HCT116 (cell line): ENCODE measurements around the gene SLCO6A1. TPM values are rescaled to one million over a fixed set of nuclear protein-coding genes. Genes with fewer than 3 reads are reported as not detected.

ENCODE experiments used
- ATAC-seq: fragments of 200-7000 bp; cut with Tn5 transposase; 2 replicates; pipeline ENCODE4 v1.9.1; 2020; ENCODE audit warnings: mild to moderate bottlenecking, moderate library complexity
- BruUV-seq: library from RNA; stranded (reverse); fragments of 400-500 nt; replicated peaks from 2 replicates; lab custom pipeline; 2021; lab: Mats Ljungman, UMichigan
- CTCF ChIA-PET: fragments of 300-600 bp; sonication (Branson Sonifier 250); formaldehyde crosslinking; loops from one replicate; lab custom pipeline; 2021; ENCODE audit warnings: antibody characterized with exemption; lab: Charles Lee
- POLR2A ChIA-PET: fragments of 300-600, 350-600 bp; sonication (Branson Sonifier 250); formaldehyde crosslinking; loops from one replicate; lab custom pipeline; 2021; ENCODE audit warnings: antibody characterized with exemption; lab: Charles Lee
- RAD21 ChIA-PET, 2 experiments: fragments of 300-600 bp; sonication (Branson Sonifier 250); formaldehyde crosslinking; loops; one replicate each; lab custom pipeline; 2023; ENCODE audit warnings: low total read pairs in 2 of 2; ENCODE audit not compliant: uncharacterized antibody in 2 of 2, unreplicated experiment in 2 of 2, low non-redundant PET in 1 of 2; lab: Charles Lee
- DNase-seq: peaks from one replicate; pipeline ENCODE4 v3.0.0-alpha.2; 2010; ENCODE audit warnings: low read depth, low spot score
- H2AFZ ChIP-seq: fragments of 200-600 bp; shearing (Covaris generic), sonication (generic); 2 replicates; pipeline ENCODE4 v1.6.1; 2017; ENCODE audit warnings: low read depth, mixed run types, mixed read lengths, antibody characterized with exemption, low read length; ENCODE audit not compliant: poor library complexity, severe bottlenecking
- H3K27ac ChIP-seq: 2 replicates; pipeline ENCODE4 v1.5.1; 2012; ENCODE audit warnings: low read depth, low read length
- H3K27me3 ChIP-seq: fragments of 200-600 bp; sonication (generic); 2 replicates; pipeline ENCODE4 v1.6.1; 2016; ENCODE audit warnings: mixed run types, low read length, mixed read lengths; ENCODE audit not compliant: insufficient read depth
- H3K36me3 ChIP-seq, 2 experiments: fragments of 200-500 bp in 1 of 2; fragments of 200-600 bp in 1 of 2; sonication (Bioruptor generic) in 1 of 2; sonication (generic) in 1 of 2; 2 replicates each; pipeline versions ENCODE4 v1.5.1 to v1.6.1; 2014 to 2016; ENCODE audit warnings: low read length in 2 of 2, inconsistent platforms in 1 of 2, mixed read lengths in 1 of 2, mixed run types in 1 of 2; ENCODE audit not compliant: insufficient read depth in 2 of 2, control insufficient read depth in 1 of 2
- H3K4me1 ChIP-seq, 2 experiments: fragments of 200-600 bp in 1 of 2; sonication (generic) in 1 of 2; 2 replicates each; pipeline versions ENCODE4 v1.5.1 to v1.6.1; 2012 to 2017; ENCODE audit warnings: low read length in 2 of 2, inconsistent platforms in 1 of 2, mild to moderate bottlenecking in 1 of 2, mixed read lengths in 1 of 2, mixed run types in 1 of 2, moderate library complexity in 1 of 2; ENCODE audit not compliant: insufficient read depth in 2 of 2, control insufficient read depth in 1 of 2
- H3K4me2 ChIP-seq: fragments of 200-600 bp; sonication (generic); 2 replicates; pipeline ENCODE4 v1.6.1; 2017; ENCODE audit warnings: mixed run types, low read length, mixed read lengths
- H3K4me3 ChIP-seq, 2 experiments: fragments of 200-600 bp in 1 of 2; sonication (generic) in 1 of 2; replicated peaks in 1 of 2; 2 replicates each; pipeline ENCODE4 v1.5.1; 2011 to 2016; ENCODE audit warnings: low read length in 2 of 2, control low read depth in 1 of 2, low read depth in 1 of 2, mild to moderate bottlenecking in 1 of 2, mixed read lengths in 1 of 2, mixed run types in 1 of 2
- H3K79me2 ChIP-seq: fragments of 200-600 bp; sonication (generic); 2 replicates; pipeline ENCODE4 v1.6.1; 2017; ENCODE audit warnings: mild to moderate bottlenecking, mixed run types, low read length, moderate library complexity, mixed read lengths; ENCODE audit not compliant: insufficient read depth
- H3K9ac ChIP-seq: fragments of 200-600 bp; sonication (generic); 2 replicates; pipeline ENCODE4 v1.6.1; 2016; ENCODE audit warnings: low read length, mixed read lengths
- H3K9me2 ChIP-seq: fragments of 200-600 bp; sonication (generic), shearing (Covaris generic); 2 replicates; pipeline ENCODE4 v1.6.1; 2017; ENCODE audit warnings: mixed run types, mild to moderate bottlenecking, moderate library complexity; ENCODE audit not compliant: insufficient read depth
- H3K9me3 ChIP-seq, 2 experiments: fragments of 200-500 bp in 1 of 2; fragments of 200-600 bp in 1 of 2; sonication (Bioruptor generic) in 1 of 2; sonication (generic) in 1 of 2; 2 replicates each; pipeline ENCODE4 v1.6.1; 2014 to 2017; ENCODE audit warnings: low read length in 2 of 2, mixed read lengths in 2 of 2, inconsistent platforms in 1 of 2, low read depth in 1 of 2, mild to moderate bottlenecking in 1 of 2, mixed run types in 1 of 2, moderate library complexity in 1 of 2; ENCODE audit not compliant: control insufficient read depth in 1 of 2, insufficient read depth in 1 of 2
- H4K20me1 ChIP-seq: fragments of 200-600 bp; sonication (generic), shearing (Covaris generic); 2 replicates; pipeline ENCODE4 v1.6.1; 2017; ENCODE audit warnings: mixed run types, mild to moderate bottlenecking, moderate library complexity; ENCODE audit not compliant: insufficient read depth
- CEBPB ChIP-seq: IDR thresholded peaks from 2 replicates; pipeline ENCODE4 v1.6.1; 2012; ENCODE audit warnings: low read depth
- ELF1 ChIP-seq: IDR thresholded peaks from 2 replicates; pipeline ENCODE4 v1.6.1; 2012; ENCODE audit warnings: low read depth, borderline replicate concordance
- EZH2phosphoT487 ChIP-seq: fragments of 200-600 bp; IDR thresholded peaks from 2 replicates; pipeline ENCODE4 v1.6.1; 2018; ENCODE audit warnings: antibody characterized with exemption, borderline replicate concordance
- POLR2A ChIP-seq: IDR thresholded peaks from 2 replicates; pipeline ENCODE4 v1.7.0; 2011; ENCODE audit warnings: borderline replicate concordance; ENCODE audit not compliant: insufficient read depth, insufficient read length; ENCODE audit errors: extremely low read depth
- POLR2AphosphoS5 ChIP-seq: IDR thresholded peaks from 2 replicates; pipeline ENCODE4 v1.6.1; 2011; ENCODE audit warnings: mild to moderate bottlenecking, low read depth, low read length, moderate library complexity
- RAD21 ChIP-seq: IDR thresholded peaks from 2 replicates; pipeline ENCODE4 v1.6.1; 2012; ENCODE audit warnings: low read depth, mild to moderate bottlenecking
- SP1 ChIP-seq: IDR thresholded peaks from 2 replicates; pipeline ENCODE4 v1.6.1; 2012; ENCODE audit warnings: low read depth
- ZNF274 ChIP-seq: fragments of 200-500 bp; sonication (Bioruptor generic); IDR thresholded peaks from 2 replicates; pipeline ENCODE4 v1.6.1; 2014; ENCODE audit warnings: mild to moderate bottlenecking, low read depth, low read length, inconsistent platforms
- intact Hi-C: fragments of 100-400 bp; cut with micrococcal nuclease; formaldehyde crosslinking; loops from 2 replicates; pipeline ENCODE4 v1.10.0; 2022
- total RNA-seq: library from RNA; stranded (reverse); gene quantifications from one replicate; pipeline ENCODE4 v1.2.1, GENCODE V29; 2021; ENCODE audit not compliant: unreplicated experiment
- TF ChIP-seq, protein P1 (sequence below): IDR thresholded peaks from 2 replicates; pipeline ENCODE4 v1.6.1; 2011; ENCODE audit warnings: mild to moderate bottlenecking, low read length, moderate library complexity; ENCODE audit not compliant: insufficient replicate concordance; ENCODE audit errors: extremely low read depth
- TF ChIP-seq, protein P2 (sequence below): IDR thresholded peaks from 2 replicates; pipeline ENCODE4 v1.6.1; 2012; ENCODE audit warnings: low read depth
- TF ChIP-seq, protein P3 (sequence below), 3 experiments: fragments of 200-600 bp in 1 of 3; sonication (generic) in 1 of 3; IDR thresholded peaks in 2 of 3; conservative IDR thresholded peaks in 1 of 3; 2 replicates each; pipeline ENCODE4 v1.5.1; 2012 to 2017; ENCODE audit warnings: low read depth in 2 of 3, low read length in 2 of 3, antibody characterized with exemption in 1 of 3, borderline replicate concordance in 1 of 3, control low read depth in 1 of 3, mild to moderate bottlenecking in 1 of 3, mixed read lengths in 1 of 3, mixed run types in 1 of 3, moderate library complexity in 1 of 3; ENCODE audit not compliant: insufficient read depth in 1 of 3

The SLCO6A1 gene
- total RNA-seq, 1 experiment from 2014 or later: 0.69 TPM

DNA sequence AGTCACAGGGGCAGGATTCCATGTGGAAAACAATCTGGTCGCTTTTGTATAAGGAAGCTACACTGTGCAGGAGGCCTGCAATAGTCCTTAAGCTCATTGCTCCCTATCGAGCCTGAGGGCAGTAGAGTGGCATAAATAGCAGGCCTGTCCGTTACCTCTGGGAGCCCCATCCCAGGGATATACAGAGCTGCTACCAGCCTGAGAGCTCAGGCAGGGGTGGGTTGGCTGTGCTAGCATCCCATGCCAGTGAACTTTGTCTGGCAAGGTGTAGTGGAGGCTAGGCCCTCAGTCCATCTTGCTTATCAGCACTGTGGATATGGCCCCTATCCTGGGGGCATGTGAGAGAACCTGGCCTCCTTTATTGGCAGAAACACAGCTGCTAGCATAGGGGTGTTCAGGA, 47.7 kb downstream of the SLCO6A1 start:
- H3K27ac ChIP-seq: no peak overlapping the region
- no peak for TF ChIP-seq CEBPB
- no peaks in the 10 kb centered on the region for H3K27me3 ChIP-seq
- no TSS peak for BruUV-seq
- H3K36me3 ChIP-seq: no peaks in the 10 kb centered on the region
- no peaks in the 10 kb centered on the region for H3K4me1 ChIP-seq
- no peaks in the 10 kb centered on the region for H3K9me3 ChIP-seq
- ChIA-PET CTCF (interaction anchor here (0.9 to 1.3 kb wide), 2 partner anchors 55 to 103 kb away, joined by 3 to 4 read pairs; no protein-coding TSS in a partner anchor), POLR2A (no interaction called here), RAD21 (no interaction called here)
- H3K4me2 ChIP-seq: no peak overlapping the region
- no peak overlapping the region for H3K4me3 ChIP-seq
- H3K9ac ChIP-seq: no peak overlapping the region
- H3K9me2 ChIP-seq: no peaks in the 10 kb centered on the region
- no peaks in the 10 kb centered on the region for H4K20me1 ChIP-seq
- no peaks in the 10 kb centered on the region for H3K79me2 ChIP-seq
- DNase-seq: no peak
- no peak overlapping the region for H2AFZ ChIP-seq
- no peak for ATAC-seq
- intact Hi-C loops: loop anchor here (5.0 kb wide), 1 partner anchor 101 kb away; no protein-coding TSS in a partner anchor

DNA sequence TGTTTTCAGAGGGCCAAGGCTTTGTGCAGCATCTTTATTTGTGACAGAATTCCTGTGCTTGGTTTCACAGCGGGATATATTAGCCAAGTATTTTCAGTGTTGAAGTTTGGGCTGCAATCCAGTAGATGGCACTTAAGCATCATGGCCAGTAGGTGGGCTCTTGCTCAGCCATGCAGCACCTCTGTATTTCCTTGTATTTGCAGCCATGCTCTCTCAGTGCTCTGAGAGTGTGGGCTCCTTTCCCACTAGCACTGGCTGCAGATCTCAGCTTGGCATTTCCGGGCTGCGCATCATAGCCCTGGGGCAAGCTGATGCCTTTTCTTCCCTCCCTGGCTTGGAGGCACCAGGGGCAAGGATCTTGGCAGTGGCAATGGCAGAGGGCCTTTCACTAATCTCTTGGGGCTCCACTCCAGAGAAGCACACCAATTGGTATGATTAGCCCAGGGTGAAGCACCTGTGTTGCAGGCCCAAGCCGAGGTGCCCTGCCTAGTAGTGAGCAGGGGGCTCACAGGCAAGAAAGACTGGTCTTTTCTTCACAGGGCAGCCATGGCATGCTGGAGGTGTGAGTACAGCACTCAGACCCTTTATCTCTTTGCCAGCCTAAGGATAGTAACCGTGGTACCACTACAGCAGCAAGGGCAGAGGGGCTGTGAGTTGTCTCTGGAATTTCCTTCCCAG, 48.3 kb downstream of the SLCO6A1 start:
- peak; percentile 40 for DNase-seq
- POLR2A ChIA-PET: no interaction called here
- no peaks in the 10 kb centered on the region for H3K4me1 ChIP-seq
- no peaks in the 10 kb centered on the region for H3K36me3 ChIP-seq
- H3K4me3 ChIP-seq: no peak overlapping the region
- no peak overlapping the region for H2AFZ ChIP-seq
- H3K79me2 ChIP-seq: no peaks in the 10 kb centered on the region
- peak; percentile 90 for ATAC-seq
- no peak overlapping the region for H3K9ac ChIP-seq
- BruUV-seq: no TSS peak
- intact Hi-C loops: loop anchor here (1.0 to 5.0 kb wide), 2 partner anchors 56 to 102 kb away; no protein-coding TSS in a partner anchor
- H3K27me3 ChIP-seq: no peaks in the 10 kb centered on the region
- H3K9me2 ChIP-seq: no peaks in the 10 kb centered on the region
- H3K9me3 ChIP-seq: no peaks in the 10 kb centered on the region
- CTCF ChIA-PET: no interaction called here
- RAD21 ChIA-PET: no interaction called here
- no peak overlapping the region for H3K27ac ChIP-seq
- H4K20me1 ChIP-seq: no peaks in the 10 kb centered on the region
- H3K4me2 ChIP-seq: no peak overlapping the region
- TF ChIP-seq POLR2AphosphoS5 (no peak), EZH2phosphoT487 (no peak), POLR2A (no peak), SP1 (no peak), ZNF274 (no peak), ELF1 (no peak), RAD21 (peak; percentile 75)
- TF ChIP-seq, protein P1, sequence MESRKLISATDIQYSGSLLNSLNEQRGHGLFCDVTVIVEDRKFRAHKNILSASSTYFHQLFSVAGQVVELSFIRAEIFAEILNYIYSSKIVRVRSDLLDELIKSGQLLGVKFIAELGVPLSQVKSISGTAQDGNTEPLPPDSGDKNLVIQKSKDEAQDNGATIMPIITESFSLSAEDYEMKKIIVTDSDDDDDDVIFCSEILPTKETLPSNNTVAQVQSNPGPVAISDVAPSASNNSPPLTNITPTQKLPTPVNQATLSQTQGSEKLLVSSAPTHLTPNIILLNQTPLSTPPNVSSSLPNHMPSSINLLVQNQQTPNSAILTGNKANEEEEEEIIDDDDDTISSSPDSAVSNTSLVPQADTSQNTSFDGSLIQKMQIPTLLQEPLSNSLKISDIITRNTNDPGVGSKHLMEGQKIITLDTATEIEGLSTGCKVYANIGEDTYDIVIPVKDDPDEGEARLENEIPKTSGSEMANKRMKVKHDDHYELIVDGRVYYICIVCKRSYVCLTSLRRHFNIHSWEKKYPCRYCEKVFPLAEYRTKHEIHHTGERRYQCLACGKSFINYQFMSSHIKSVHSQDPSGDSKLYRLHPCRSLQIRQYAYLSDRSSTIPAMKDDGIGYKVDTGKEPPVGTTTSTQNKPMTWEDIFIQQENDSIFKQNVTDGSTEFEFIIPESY: no peak
- TF ChIP-seq, protein P2, sequence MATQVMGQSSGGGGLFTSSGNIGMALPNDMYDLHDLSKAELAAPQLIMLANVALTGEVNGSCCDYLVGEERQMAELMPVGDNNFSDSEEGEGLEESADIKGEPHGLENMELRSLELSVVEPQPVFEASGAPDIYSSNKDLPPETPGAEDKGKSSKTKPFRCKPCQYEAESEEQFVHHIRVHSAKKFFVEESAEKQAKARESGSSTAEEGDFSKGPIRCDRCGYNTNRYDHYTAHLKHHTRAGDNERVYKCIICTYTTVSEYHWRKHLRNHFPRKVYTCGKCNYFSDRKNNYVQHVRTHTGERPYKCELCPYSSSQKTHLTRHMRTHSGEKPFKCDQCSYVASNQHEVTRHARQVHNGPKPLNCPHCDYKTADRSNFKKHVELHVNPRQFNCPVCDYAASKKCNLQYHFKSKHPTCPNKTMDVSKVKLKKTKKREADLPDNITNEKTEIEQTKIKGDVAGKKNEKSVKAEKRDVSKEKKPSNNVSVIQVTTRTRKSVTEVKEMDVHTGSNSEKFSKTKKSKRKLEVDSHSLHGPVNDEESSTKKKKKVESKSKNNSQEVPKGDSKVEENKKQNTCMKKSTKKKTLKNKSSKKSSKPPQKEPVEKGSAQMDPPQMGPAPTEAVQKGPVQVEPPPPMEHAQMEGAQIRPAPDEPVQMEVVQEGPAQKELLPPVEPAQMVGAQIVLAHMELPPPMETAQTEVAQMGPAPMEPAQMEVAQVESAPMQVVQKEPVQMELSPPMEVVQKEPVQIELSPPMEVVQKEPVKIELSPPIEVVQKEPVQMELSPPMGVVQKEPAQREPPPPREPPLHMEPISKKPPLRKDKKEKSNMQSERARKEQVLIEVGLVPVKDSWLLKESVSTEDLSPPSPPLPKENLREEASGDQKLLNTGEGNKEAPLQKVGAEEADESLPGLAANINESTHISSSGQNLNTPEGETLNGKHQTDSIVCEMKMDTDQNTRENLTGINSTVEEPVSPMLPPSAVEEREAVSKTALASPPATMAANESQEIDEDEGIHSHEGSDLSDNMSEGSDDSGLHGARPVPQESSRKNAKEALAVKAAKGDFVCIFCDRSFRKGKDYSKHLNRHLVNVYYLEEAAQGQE: no peak
- TF ChIP-seq, protein P3, sequence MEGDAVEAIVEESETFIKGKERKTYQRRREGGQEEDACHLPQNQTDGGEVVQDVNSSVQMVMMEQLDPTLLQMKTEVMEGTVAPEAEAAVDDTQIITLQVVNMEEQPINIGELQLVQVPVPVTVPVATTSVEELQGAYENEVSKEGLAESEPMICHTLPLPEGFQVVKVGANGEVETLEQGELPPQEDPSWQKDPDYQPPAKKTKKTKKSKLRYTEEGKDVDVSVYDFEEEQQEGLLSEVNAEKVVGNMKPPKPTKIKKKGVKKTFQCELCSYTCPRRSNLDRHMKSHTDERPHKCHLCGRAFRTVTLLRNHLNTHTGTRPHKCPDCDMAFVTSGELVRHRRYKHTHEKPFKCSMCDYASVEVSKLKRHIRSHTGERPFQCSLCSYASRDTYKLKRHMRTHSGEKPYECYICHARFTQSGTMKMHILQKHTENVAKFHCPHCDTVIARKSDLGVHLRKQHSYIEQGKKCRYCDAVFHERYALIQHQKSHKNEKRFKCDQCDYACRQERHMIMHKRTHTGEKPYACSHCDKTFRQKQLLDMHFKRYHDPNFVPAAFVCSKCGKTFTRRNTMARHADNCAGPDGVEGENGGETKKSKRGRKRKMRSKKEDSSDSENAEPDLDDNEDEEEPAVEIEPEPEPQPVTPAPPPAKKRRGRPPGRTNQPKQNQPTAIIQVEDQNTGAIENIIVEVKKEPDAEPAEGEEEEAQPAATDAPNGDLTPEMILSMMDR (IDR thresholded peaks at IDR 0.05 in 2 of 3, conservative IDR thresholded peaks at IDR 0.05 in 1 of 3; ENCODE audit: borderline replicate concordance in 1 of 3, insufficient read depth in 1 of 3, low read depth in 2 of 3, low read length in 2 of 3): peak; percentile 57 to 60 (median 59); a peak in 5 of 6 replicates
